SK-N-SH treated with all-trans-retinoic acid at 6 μM for 48 hours (cell line): ENCODE results near the gene SCAMP1.

ENCODE experiments used
- ATAC-seq: fragments of 200-7000 bp; cut with Tn5 transposase; 3 replicates; pipeline ENCODE4 v1.9.1; 2020; ENCODE audit warnings: mild to moderate bottlenecking, moderate library complexity
- ARNTL ChIP-seq: fragments of 450-650 bp; formaldehyde crosslinking; IDR thresholded peaks from 2 replicates; pipeline ENCODE4 v1.5.0; 2020; ENCODE audit warnings: low read depth, mild to moderate bottlenecking, moderate library complexity, borderline replicate concordance
- BACH2 ChIP-seq: fragments of 250-450 bp; sonication (Bioruptor Pico); IDR thresholded peaks from 2 replicates; pipeline ENCODE4 v1.9.0; 2021; ENCODE audit warnings: mild to moderate bottlenecking, borderline replicate concordance
- CREB5 ChIP-seq: fragments of 250-450 bp; sonication (Bioruptor Pico); IDR thresholded peaks from 2 replicates; pipeline ENCODE4 v1.5.1; 2020; ENCODE audit warnings: low read depth, mild to moderate bottlenecking, moderate library complexity
- CSDC2 ChIP-seq: fragments of 250-450 bp; sonication (Bioruptor Pico); IDR thresholded peaks from 2 replicates; pipeline ENCODE4 v1.5.0; 2020; ENCODE audit warnings: mild to moderate bottlenecking, moderate library complexity
- ESRRG ChIP-seq: fragments of 250-450 bp; sonication (Bioruptor Pico); IDR thresholded peaks from 2 replicates; pipeline ENCODE4 v1.6.1; 2021; ENCODE audit warnings: mild to moderate bottlenecking
- GLIS3 ChIP-seq: fragments of 250-450 bp; sonication (Bioruptor Pico); IDR thresholded peaks from 2 replicates; pipeline ENCODE4 v1.5.0; 2020; ENCODE audit warnings: mild to moderate bottlenecking, moderate library complexity
- OSR1 ChIP-seq: fragments of 250-450 bp; sonication (Bioruptor Pico); IDR thresholded peaks from 2 replicates; pipeline ENCODE4 v1.8.0; 2022; ENCODE audit warnings: moderate library complexity, mild to moderate bottlenecking, inconsistent platforms
- PPARA ChIP-seq: fragments of 250-450 bp; sonication (Bioruptor Pico); IDR thresholded peaks from 2 replicates; pipeline ENCODE4 v1.5.0; 2020; ENCODE audit warnings: mild to moderate bottlenecking, borderline replicate concordance
- SNAI2 ChIP-seq: fragments of 250-450 bp; sonication (Bioruptor Pico); IDR thresholded peaks from 2 replicates; pipeline ENCODE4 v1.5.0; 2020; ENCODE audit warnings: mild to moderate bottlenecking, moderate library complexity
- TOX ChIP-seq: fragments of 250-450 bp; sonication (Bioruptor Pico); IDR thresholded peaks from 2 replicates; pipeline ENCODE4 v1.8.0; 2021; ENCODE audit warnings: mild to moderate bottlenecking, moderate library complexity, borderline replicate concordance
- TSHZ2 ChIP-seq: fragments of 250-450 bp; sonication (Bioruptor Pico); IDR thresholded peaks from 2 replicates; pipeline ENCODE4 v1.5.0; 2020; ENCODE audit warnings: mild to moderate bottlenecking, moderate library complexity
- ZC3H10 ChIP-seq: fragments of 250-450 bp; sonication (Bioruptor Pico); IDR thresholded peaks from 2 replicates; pipeline ENCODE4 v1.5.1; 2021; ENCODE audit warnings: mild to moderate bottlenecking, moderate library complexity
- ZFP30 ChIP-seq: fragments of 450-650 bp; formaldehyde crosslinking; IDR thresholded peaks from 2 replicates; pipeline ENCODE4 v1.5.0; 2022; ENCODE audit warnings: mild to moderate bottlenecking, moderate library complexity
- ZNF565 ChIP-seq: fragments of 450-650 bp; formaldehyde crosslinking; conservative IDR thresholded peaks from 2 replicates; pipeline ENCODE4 v1.5.0; 2020; ENCODE audit warnings: low read depth, mild to moderate bottlenecking, moderate library complexity
- ZNF70 ChIP-seq: fragments of 450-650 bp; formaldehyde crosslinking; IDR thresholded peaks from 2 replicates; pipeline ENCODE4 v1.5.0; 2020; ENCODE audit warnings: mild to moderate bottlenecking, moderate library complexity
- ZNF8 ChIP-seq: fragments of 450-650 bp; formaldehyde crosslinking; IDR thresholded peaks from 2 replicates; pipeline ENCODE4 v1.5.0; 2020; ENCODE audit warnings: mild to moderate bottlenecking, moderate library complexity
- TF ChIP-seq, protein P1 (sequence below): fragments of 250-450 bp; sonication (Bioruptor Pico); IDR thresholded peaks from 2 replicates; pipeline ENCODE4 v1.5.1; 2021; ENCODE audit warnings: mild to moderate bottlenecking, moderate library complexity
- TF ChIP-seq, protein P2 (sequence below): fragments of 250-450 bp; sonication (Bioruptor Pico); IDR thresholded peaks from 2 replicates; pipeline ENCODE4 v1.8.0; 2021; ENCODE audit warnings: low read depth, mild to moderate bottlenecking, moderate library complexity, borderline replicate concordance

Gene SCAMP1

DNA sequence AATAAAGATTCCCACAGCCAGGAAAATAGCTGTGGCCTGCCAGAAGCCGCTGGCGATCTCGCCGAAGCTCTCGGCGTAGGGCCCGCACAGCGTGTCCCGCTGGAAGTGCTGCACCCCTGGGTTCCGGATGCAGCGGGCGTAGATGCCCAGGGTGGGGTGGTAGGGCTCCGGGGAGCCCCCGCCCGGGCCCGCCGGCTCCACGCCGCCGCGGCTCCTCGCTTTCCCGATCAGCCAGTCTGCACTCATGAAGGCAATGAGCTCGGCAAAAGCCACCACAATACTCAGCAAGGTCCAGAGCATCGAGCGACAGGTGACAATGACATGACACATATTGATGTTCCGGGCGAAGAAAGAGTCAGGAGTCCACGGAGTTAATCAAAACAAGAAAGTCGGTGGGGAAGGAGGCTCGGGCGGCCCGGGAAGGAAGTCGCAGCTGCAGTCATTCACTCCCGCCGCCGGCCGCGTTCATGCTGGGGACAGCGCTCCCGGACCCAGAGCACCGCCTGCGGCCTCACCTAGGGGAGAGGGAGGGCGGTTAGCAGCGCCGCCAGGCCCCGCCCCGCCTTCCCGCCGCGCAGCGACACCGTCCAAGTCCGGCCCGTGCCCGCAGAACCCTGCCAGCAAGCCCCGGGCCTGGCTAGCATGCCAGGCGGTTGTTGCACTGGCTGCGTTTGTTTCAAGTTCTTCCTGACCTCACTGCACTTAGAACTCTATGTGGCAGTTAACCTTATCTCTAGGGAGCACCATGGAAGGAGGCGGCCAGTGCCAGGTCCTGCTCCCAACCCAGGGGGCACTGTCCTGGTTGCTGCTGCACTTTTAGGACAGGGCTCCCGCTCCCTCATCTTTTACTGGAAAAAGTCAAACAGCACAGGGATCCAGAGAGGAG, 149.7 kb downstream of the SCAMP1 start:
- no peak for ATAC-seq
- no peak for TF ChIP-seq CREB5 (CRISPR knock-in tag)
- TF ChIP-seq PPARA (CRISPR knock-in tag) = no peak
- TF ChIP-seq ARNTL (CRISPR knock-in tag) = no peak
- no peak for TF ChIP-seq ZNF8 (CRISPR knock-in tag)
- no peak for TF ChIP-seq TSHZ2
- no peak for TF ChIP-seq BACH2 (CRISPR knock-in tag)
- no peak for TF ChIP-seq ZNF70

DNA sequence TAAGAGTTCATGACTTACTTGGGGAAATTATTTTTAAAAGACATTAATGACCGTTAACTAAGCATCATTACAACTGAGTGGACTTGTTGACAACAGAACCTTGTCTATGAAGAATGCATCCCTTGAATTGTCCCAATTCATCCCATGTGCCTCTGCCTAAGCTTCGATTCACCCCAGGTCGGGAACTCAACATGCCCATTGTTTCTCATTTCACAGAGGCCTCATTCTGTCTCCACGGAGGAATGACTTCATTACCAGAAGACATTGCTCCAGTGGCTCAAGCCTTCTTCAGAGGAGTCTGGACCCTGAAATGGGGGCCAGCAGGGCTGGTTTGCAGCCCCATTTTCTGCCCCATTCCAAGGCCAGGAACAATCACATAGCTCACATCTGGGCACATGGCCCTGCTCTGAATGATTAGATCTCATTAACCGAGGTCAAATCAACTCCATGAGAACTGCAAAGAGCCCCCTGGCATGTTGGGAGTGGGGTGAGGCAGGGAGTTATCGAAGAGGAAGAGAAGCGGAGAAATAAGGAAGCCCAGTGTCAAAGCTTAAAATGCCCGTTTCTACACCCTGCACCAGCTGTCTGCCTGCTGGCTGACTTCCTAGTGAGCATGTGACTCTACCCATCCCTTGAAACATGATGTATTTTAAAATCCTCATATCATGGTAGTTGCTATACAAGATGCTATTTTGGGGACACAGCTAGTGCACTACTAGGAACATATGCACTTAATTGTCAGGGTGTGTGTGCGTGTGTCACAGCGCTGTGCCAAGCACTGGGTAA, 150.9 kb downstream of the SCAMP1 start:
- ATAC-seq = no peak
- no peak for TF ChIP-seq CSDC2 (CRISPR knock-in tag)
- TF ChIP-seq, protein P1, sequence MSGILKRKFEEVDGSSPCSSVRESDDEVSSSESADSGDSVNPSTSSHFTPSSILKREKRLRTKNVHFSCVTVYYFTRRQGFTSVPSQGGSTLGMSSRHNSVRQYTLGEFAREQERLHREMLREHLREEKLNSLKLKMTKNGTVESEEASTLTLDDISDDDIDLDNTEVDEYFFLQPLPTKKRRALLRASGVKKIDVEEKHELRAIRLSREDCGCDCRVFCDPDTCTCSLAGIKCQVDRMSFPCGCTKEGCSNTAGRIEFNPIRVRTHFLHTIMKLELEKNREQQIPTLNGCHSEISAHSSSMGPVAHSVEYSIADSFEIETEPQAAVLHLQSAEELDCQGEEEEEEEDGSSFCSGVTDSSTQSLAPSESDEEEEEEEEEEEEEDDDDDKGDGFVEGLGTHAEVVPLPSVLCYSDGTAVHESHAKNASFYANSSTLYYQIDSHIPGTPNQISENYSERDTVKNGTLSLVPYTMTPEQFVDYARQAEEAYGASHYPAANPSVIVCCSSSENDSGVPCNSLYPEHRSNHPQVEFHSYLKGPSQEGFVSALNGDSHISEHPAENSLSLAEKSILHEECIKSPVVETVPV = no peak
- no peak for TF ChIP-seq ZNF70
- TF ChIP-seq OSR1 (CRISPR knock-in tag) = no peak
- no peak for TF ChIP-seq TSHZ2
- TF ChIP-seq ZFP30 (CRISPR knock-in tag) = no peak
- TF ChIP-seq, protein P2, sequence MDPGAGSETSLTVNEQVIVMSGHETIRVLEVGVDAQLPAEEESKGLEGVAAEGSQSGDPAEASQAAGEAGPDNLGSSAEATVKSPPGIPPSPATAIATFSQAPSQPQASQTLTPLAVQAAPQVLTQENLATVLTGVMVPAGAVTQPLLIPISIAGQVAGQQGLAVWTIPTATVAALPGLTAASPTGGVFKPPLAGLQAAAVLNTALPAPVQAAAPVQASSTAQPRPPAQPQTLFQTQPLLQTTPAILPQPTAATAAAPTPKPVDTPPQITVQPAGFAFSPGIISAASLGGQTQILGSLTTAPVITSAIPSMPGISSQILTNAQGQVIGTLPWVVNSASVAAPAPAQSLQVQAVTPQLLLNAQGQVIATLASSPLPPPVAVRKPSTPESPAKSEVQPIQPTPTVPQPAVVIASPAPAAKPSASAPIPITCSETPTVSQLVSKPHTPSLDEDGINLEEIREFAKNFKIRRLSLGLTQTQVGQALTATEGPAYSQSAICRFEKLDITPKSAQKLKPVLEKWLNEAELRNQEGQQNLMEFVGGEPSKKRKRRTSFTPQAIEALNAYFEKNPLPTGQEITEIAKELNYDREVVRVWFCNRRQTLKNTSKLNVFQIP (CRISPR knock-in tag) = no peak
- no peak for TF ChIP-seq TOX (CRISPR knock-in tag)
- no peak for TF ChIP-seq ZNF565 (CRISPR knock-in tag)
- TF ChIP-seq GLIS3 (CRISPR knock-in tag) = no peak
- no peak for TF ChIP-seq BACH2 (CRISPR knock-in tag)
- TF ChIP-seq SNAI2 (CRISPR knock-in tag) = no peak

- no peak for TF ChIP-seq ZC3H10 (CRISPR knock-in tag)
- TF ChIP-seq ESRRG (CRISPR knock-in tag) = no peak
- no peak for TF ChIP-seq TOX (CRISPR knock-in tag)
- no peak for TF ChIP-seq CSDC2 (CRISPR knock-in tag)
- no peak for TF ChIP-seq TSHZ2
- TF ChIP-seq SNAI2 (CRISPR knock-in tag) = no peak
- TF ChIP-seq ZNF565 (CRISPR knock-in tag) = no peak
- TF ChIP-seq, protein P2 (CRISPR knock-in tag) = no peak
- TF ChIP-seq GLIS3 (CRISPR knock-in tag) = no peak
- no peak for ATAC-seq
These were observed 152.0 kb downstream of the SCAMP1 start for GRCh38 chr5:78512435-78512834.
